ENCODE data around the gene GIMAP1. TPM values are rescaled to one million over a fixed set of nuclear protein-coding genes. Genes with fewer than 3 reads are reported as not detected.

The GIMAP1 gene
- total and polyA plus RNA-seq, 2 experiments from 2014 or later, result 0.13 TPM; not detected in 1

DNA sequence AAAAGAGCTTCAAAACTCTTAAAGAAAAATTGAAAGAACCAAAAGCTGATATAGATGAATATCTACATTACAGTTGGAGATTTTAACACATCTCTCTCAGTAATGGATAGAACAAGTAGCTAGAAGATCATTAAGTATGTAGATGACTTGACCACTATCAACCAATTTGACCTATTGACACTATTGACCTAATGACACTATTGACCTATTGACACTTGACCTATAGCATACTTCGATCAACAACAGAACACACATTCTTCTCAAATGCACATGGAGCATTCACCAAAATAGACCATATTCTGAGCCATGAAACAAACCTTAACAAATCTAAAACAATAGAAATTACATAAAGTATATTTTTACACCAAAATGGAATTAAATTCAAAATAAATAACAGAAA lies 43.1 kb downstream of the GIMAP1 start:
- Histone ChIP-seq H3K9me2 (replicated peaks; ENCODE audit: insufficient read depth) (no peaks in the 10 kb centered on the region), H3K4me2 (no peak overlapping the region), H3K27me3 (no peaks in the 10 kb centered on the region), H2AFZ (no peak overlapping the region), H3K27ac (no peak overlapping the region), H3K36me3 (replicated peaks; ENCODE audit: insufficient read depth, low read depth) (no peaks in the 10 kb centered on the region), H3K4me3 (no peak overlapping the region), H3K4me1 (ENCODE audit: insufficient read depth) (no peaks in the 10 kb centered on the region), H3K79me2 (no peaks in the 10 kb centered on the region), H4K20me1 (ENCODE audit: insufficient read depth, poor library complexity, severe bottlenecking) (no peaks in the 10 kb centered on the region), H3K9me3 (ENCODE audit: low read depth) (no peaks in the 10 kb centered on the region)
- no peak for DNase-seq (ENCODE audit: low spot score)
- WGBS (ENCODE audit: low lambda C conversion rate, missing lambda C conversion rate), result 90% methylated on average over 1 of the region's 1 CpG
- TF ChIP-seq EZH2phosphoT487 (IDR thresholded peaks at IDR 0.05; ENCODE audit: low read depth, severe bottlenecking, unreplicated experiment) (no peak), EZH2 (IDR thresholded peaks at IDR 0.05; ENCODE audit: borderline replicate concordance) (no peak)
- TF ChIP-seq, protein P1, sequence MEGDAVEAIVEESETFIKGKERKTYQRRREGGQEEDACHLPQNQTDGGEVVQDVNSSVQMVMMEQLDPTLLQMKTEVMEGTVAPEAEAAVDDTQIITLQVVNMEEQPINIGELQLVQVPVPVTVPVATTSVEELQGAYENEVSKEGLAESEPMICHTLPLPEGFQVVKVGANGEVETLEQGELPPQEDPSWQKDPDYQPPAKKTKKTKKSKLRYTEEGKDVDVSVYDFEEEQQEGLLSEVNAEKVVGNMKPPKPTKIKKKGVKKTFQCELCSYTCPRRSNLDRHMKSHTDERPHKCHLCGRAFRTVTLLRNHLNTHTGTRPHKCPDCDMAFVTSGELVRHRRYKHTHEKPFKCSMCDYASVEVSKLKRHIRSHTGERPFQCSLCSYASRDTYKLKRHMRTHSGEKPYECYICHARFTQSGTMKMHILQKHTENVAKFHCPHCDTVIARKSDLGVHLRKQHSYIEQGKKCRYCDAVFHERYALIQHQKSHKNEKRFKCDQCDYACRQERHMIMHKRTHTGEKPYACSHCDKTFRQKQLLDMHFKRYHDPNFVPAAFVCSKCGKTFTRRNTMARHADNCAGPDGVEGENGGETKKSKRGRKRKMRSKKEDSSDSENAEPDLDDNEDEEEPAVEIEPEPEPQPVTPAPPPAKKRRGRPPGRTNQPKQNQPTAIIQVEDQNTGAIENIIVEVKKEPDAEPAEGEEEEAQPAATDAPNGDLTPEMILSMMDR (IDR thresholded peaks at IDR 0.05; ENCODE audit: poor library complexity), result no peak

DNA sequence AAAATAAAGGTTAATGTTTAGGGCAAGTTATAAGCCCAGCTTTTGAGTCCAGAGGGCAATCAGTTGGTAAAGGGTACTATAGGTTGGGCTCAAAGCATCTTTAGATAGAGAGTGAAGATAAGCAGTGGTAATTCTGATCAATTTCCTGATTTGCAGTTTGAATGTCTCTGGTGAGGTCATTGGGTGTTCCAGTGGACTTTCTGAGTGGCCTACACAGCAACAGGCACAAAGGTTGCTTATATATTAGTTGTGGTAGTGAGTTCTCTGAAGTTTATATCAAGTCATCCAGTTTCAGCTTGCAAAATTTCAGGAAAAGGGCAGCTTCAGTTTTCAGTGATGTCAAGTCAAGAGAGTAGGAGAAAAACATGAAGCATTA lies 49.9 kb downstream of the GIMAP1 start:
- H3K4me2 ChIP-seq, result no peak overlapping the region
- no peaks in the 10 kb centered on the region for H3K36me3 ChIP-seq (replicated peaks; ENCODE audit: insufficient read depth, low read depth)
- H2AFZ ChIP-seq, result no peak overlapping the region
- TF ChIP-seq EZH2phosphoT487 (IDR thresholded peaks at IDR 0.05; ENCODE audit: low read depth, severe bottlenecking, unreplicated experiment) (no peak), EZH2 (IDR thresholded peaks at IDR 0.05; ENCODE audit: borderline replicate concordance) (no peak)
- TF ChIP-seq, protein P1 (IDR thresholded peaks at IDR 0.05; ENCODE audit: poor library complexity), result no peak
- H3K9me3 ChIP-seq (ENCODE audit: low read depth), result no peaks in the 10 kb centered on the region
- no peaks in the 10 kb centered on the region for H3K9me2 ChIP-seq (replicated peaks; ENCODE audit: insufficient read depth)
- H3K79me2 ChIP-seq, result no peaks in the 10 kb centered on the region
- no peaks in the 10 kb centered on the region for H3K27me3 ChIP-seq
- H3K27ac ChIP-seq, result no peak overlapping the region
- no peaks in the 10 kb centered on the region for H3K4me1 ChIP-seq (ENCODE audit: insufficient read depth)
- DNase-seq (ENCODE audit: low spot score), result no peak
- no peaks in the 10 kb centered on the region for H4K20me1 ChIP-seq (ENCODE audit: insufficient read depth, poor library complexity, severe bottlenecking)
- no peak overlapping the region for H3K4me3 ChIP-seq

DNA sequence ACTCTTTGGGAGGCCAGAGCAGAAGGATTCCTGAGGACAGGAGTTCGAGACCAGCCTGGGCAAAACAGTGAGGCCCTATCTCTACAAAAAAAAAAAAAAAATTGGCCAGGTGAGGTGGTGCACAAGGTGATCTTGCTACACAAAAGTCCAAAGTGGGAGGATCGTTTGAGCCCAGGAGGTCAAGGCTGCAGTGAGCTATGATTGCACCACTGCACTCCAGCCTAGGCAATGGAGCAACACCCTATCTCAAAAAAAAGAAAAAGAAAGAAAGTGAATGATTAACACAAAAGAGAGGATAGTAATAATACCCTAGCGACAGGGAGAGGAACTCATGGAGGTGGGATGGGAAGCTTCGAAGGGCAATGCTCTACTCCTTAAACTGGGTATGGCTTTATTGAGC lies 53.4 kb downstream of the GIMAP1 start:
- H3K27me3 ChIP-seq, result no peaks in the 10 kb centered on the region
- no peaks in the 10 kb centered on the region for H3K9me2 ChIP-seq (replicated peaks; ENCODE audit: insufficient read depth)
- no peaks in the 10 kb centered on the region for H3K4me1 ChIP-seq (ENCODE audit: insufficient read depth)
- no peak overlapping the region for H3K4me2 ChIP-seq
- no peaks in the 10 kb centered on the region for H3K79me2 ChIP-seq
- no peaks in the 10 kb centered on the region for H3K9me3 ChIP-seq (ENCODE audit: low read depth)
- H2AFZ ChIP-seq, result no peak overlapping the region
- DNase-seq (ENCODE audit: low spot score), result no peak
- H3K36me3 ChIP-seq (replicated peaks; ENCODE audit: insufficient read depth, low read depth), result no peaks in the 10 kb centered on the region
- H3K4me3 ChIP-seq, result no peak overlapping the region
- TF ChIP-seq, protein P1 (IDR thresholded peaks at IDR 0.05; ENCODE audit: poor library complexity), result no peak
- TF ChIP-seq EZH2 (IDR thresholded peaks at IDR 0.05; ENCODE audit: borderline replicate concordance) (no peak), EZH2phosphoT487 (IDR thresholded peaks at IDR 0.05; ENCODE audit: low read depth, severe bottlenecking, unreplicated experiment) (no peak)
- H4K20me1 ChIP-seq (ENCODE audit: insufficient read depth, poor library complexity, severe bottlenecking), result no peaks in the 10 kb centered on the region
- no peak overlapping the region for H3K27ac ChIP-seq
- 76% methylated on average over 4 of the region's 4 CpGs for WGBS (ENCODE audit: low lambda C conversion rate, missing lambda C conversion rate)

Other genes with a start within 250 kb of the GIMAP1 start
- 0.12 and 0.33 TPM in 2 replicates for gene GIMAP7, start 201.7 kb upstream of the GIMAP1 start, total RNA-seq
- 0.19 and 0.28 TPM in 2 replicates for gene GIMAP7, start 201.7 kb upstream of the GIMAP1 start, polyA plus RNA-seq
- gene GIMAP4, start 149.2 kb upstream of the GIMAP1 start, total RNA-seq, result 0.63 and 1.8 TPM in 2 replicates
- not detected in 2 replicates for gene GIMAP4, start 149.2 kb upstream of the GIMAP1 start, polyA plus RNA-seq
- gene GIMAP6, start 84.2 kb upstream of the GIMAP1 start, total RNA-seq, result 0.27 and 1.0 TPM in 2 replicates
- gene GIMAP6, start 84.2 kb upstream of the GIMAP1 start, polyA plus RNA-seq, result 0.82 TPM in 1 of 2 replicates, not detected in the other
- 1.4 and 2.4 TPM in 2 replicates for gene GIMAP2, start 30.9 kb upstream of the GIMAP1 start, total RNA-seq
- 0.23 and 1.1 TPM in 2 replicates for gene GIMAP2, start 30.9 kb upstream of the GIMAP1 start, polyA plus RNA-seq
- 0.40 and 1.2 TPM in 2 replicates for gene GIMAP5, start 20.8 kb downstream of the GIMAP1 start, total RNA-seq
- gene GIMAP5, start 20.8 kb downstream of the GIMAP1 start, polyA plus RNA-seq, result 0.79 TPM in 1 of 2 replicates, not detected in the other
- gene TMEM176B, start 83.8 kb downstream of the GIMAP1 start, total RNA-seq, result 200 and 263 TPM in 2 replicates
- gene TMEM176B, start 83.8 kb downstream of the GIMAP1 start, polyA plus RNA-seq, result 175 and 204 TPM in 2 replicates
- 202 and 224 TPM in 2 replicates for gene TMEM176A, start 84.2 kb downstream of the GIMAP1 start, total RNA-seq
- 242 and 343 TPM in 2 replicates for gene TMEM176A, start 84.2 kb downstream of the GIMAP1 start, polyA plus RNA-seq
- 4.7 and 9.1 TPM in 2 replicates for gene AOC1, start 135.9 kb downstream of the GIMAP1 start, total RNA-seq
- 5.9 and 6.6 TPM in 2 replicates for gene AOC1, start 135.9 kb downstream of the GIMAP1 start, polyA plus RNA-seq